ENCODE data around the gene SCNN1G.
A peak's percentile ranks its signal among the peaks of the same experiment; 100 is the strongest.

Gene SCNN1G

GRCh38 chr16:23182206-23182678 is 303 bp upstream of the SCNN1G start:
- TF ChIP-seq CTCF (IDR thresholded peaks at IDR 0.05; ENCODE audit: borderline replicate concordance, insufficient read depth, low read depth, low read length): peak; percentile 99
- H3K4me3 ChIP-seq (ENCODE audit: low read depth, low read length): no peak overlapping the region

- no peak overlapping the region for H3K4me3 ChIP-seq (ENCODE audit: low read depth, low read length)
- TF ChIP-seq CTCF (IDR thresholded peaks at IDR 0.05; ENCODE audit: borderline replicate concordance, insufficient read depth, low read depth, low read length): no peak
Measured at GRCh38 chr16:23183543-23183862, 958 bp downstream of the SCNN1G start.

- TF ChIP-seq CTCF (IDR thresholded peaks at IDR 0.05; ENCODE audit: borderline replicate concordance, insufficient read depth, low read depth, low read length): no peak
- H3K4me3 ChIP-seq (ENCODE audit: low read depth, low read length): no peak overlapping the region
Measured at GRCh38 chr16:23185656-23186055, 3.1 kb downstream of the SCNN1G start.

GRCh38 chr16:23186171-23186570 is 3.6 kb downstream of the SCNN1G start:
- no peak for TF ChIP-seq CTCF (IDR thresholded peaks at IDR 0.05; ENCODE audit: borderline replicate concordance, insufficient read depth, low read depth, low read length)
- no peak overlapping the region for H3K4me3 ChIP-seq (ENCODE audit: low read depth, low read length)

GRCh38 chr16:23187341-23187740 is 4.8 kb downstream of the SCNN1G start:
- no peak overlapping the region for H3K4me3 ChIP-seq (ENCODE audit: low read depth, low read length)
- TF ChIP-seq CTCF (IDR thresholded peaks at IDR 0.05; ENCODE audit: borderline replicate concordance, insufficient read depth, low read depth, low read length): no peak

- no peak for TF ChIP-seq CTCF (IDR thresholded peaks at IDR 0.05; ENCODE audit: borderline replicate concordance, insufficient read depth, low read depth, low read length)
- H3K4me3 ChIP-seq (ENCODE audit: low read depth, low read length): no peak overlapping the region
Measured at GRCh38 chr16:23188911-23189310, 6.4 kb downstream of the SCNN1G start.

GRCh38 chr16:23194497-23195221 is 12.1 kb downstream of the SCNN1G start:
- no peak overlapping the region for H3K4me3 ChIP-seq (ENCODE audit: low read depth, low read length)
- TF ChIP-seq CTCF (IDR thresholded peaks at IDR 0.05; ENCODE audit: borderline replicate concordance, insufficient read depth, low read depth, low read length): no peak

Measured in GM12875 (cell line).